GM12865 (cell line): Measurements from ENCODE around the gene VPS25.

Experiments used
- DNase-seq: peaks from one replicate; pipeline ENCODE4 v3.0.0; 2010; ENCODE audit warnings: low read depth
- H3K4me3 ChIP-seq: 2 replicates; pipeline ENCODE4 v1.5.1; 2011; ENCODE audit warnings: mild to moderate bottlenecking, low read depth, low read length, control low read depth
- CTCF ChIP-seq: IDR thresholded peaks from 2 replicates; pipeline ENCODE4 v1.5.1; 2011; ENCODE audit warnings: low read length, control low read depth, low read depth, inconsistent platforms; ENCODE audit not compliant: insufficient read depth; ENCODE audit errors: missing control alignments

Gene VPS25

GRCh38 chr17:42784811-42785592 is 11.8 kb downstream of the VPS25 start:
- DNase-seq: no peak
- no peak overlapping the region for H3K4me3 ChIP-seq
- no peak for TF ChIP-seq CTCF

- no peak for TF ChIP-seq CTCF
- no peak for DNase-seq
- no peak overlapping the region for H3K4me3 ChIP-seq
Observed at GRCh38 chr17:42787266-42787665, 14.0 kb downstream of the VPS25 start.

GRCh38 chr17:42791948-42792347 is 18.7 kb downstream of the VPS25 start:
- H3K4me3 ChIP-seq: no peak overlapping the region
- TF ChIP-seq CTCF: no peak
- no peak for DNase-seq

GRCh38 chr17:42792545-42792944 is 19.3 kb downstream of the VPS25 start:
- TF ChIP-seq CTCF: no peak
- no peak overlapping the region for H3K4me3 ChIP-seq
- no peak for DNase-seq

- no peak overlapping the region for H3K4me3 ChIP-seq
- no peak for TF ChIP-seq CTCF
- DNase-seq: no peak
Observed at GRCh38 chr17:42795061-42795460, 21.8 kb downstream of the VPS25 start.

- no peak for DNase-seq
- H3K4me3 ChIP-seq: no peak overlapping the region
- TF ChIP-seq CTCF: no peak
Observed at GRCh38 chr17:42795465-42795864, 22.2 kb downstream of the VPS25 start.

- no peak for DNase-seq
- no peak overlapping the region for H3K4me3 ChIP-seq
- TF ChIP-seq CTCF: no peak
Observed at GRCh38 chr17:42796066-42796758, 23.0 kb downstream of the VPS25 start.
